H9 (cell line): ENCODE results near the gene NECAP2. TPM values are rescaled to one million over a fixed set of nuclear protein-coding genes. Genes with fewer than 3 reads are reported as not detected.

Experiments
- DNase-seq: peaks from one replicate; pipeline ENCODE4 v3.0.0-alpha.2; 2017
- H2AFZ ChIP-seq: one replicate; pipeline ENCODE4 v1.6.1; 2013; ENCODE audit warnings: mild to moderate bottlenecking, low read length, control low read depth, moderate library complexity
- H2AK5ac ChIP-seq: 2 replicates; pipeline ENCODE4 v1.6.1; 2013; ENCODE audit warnings: low read length, control low read depth, mixed read lengths; ENCODE audit not compliant: insufficient read length
- H2BK120ac ChIP-seq: one replicate; pipeline ENCODE4 v1.6.1; 2013; ENCODE audit warnings: low read depth, mild to moderate bottlenecking, low read length, control low read depth, inconsistent platforms; ENCODE audit not compliant: poor library complexity, severe bottlenecking
- H2BK12ac ChIP-seq: 2 replicates; pipeline ENCODE4 v1.6.1; 2013; ENCODE audit warnings: low read length, control low read depth, mixed read lengths, low read depth; ENCODE audit not compliant: insufficient read length
- H2BK15ac ChIP-seq: 2 replicates; pipeline ENCODE4 v1.6.1; 2013; ENCODE audit warnings: low read depth, low read length, control low read depth
- H2BK20ac ChIP-seq: one replicate; pipeline ENCODE4 v1.6.1; 2013; ENCODE audit warnings: low read depth, mild to moderate bottlenecking, low read length, control low read depth, inconsistent platforms; ENCODE audit not compliant: poor library complexity, severe bottlenecking
- H2BK5ac ChIP-seq: 2 replicates; pipeline ENCODE4 v1.6.1; 2013; ENCODE audit warnings: low read length, control low read depth, mixed read lengths; ENCODE audit not compliant: insufficient read length
- H3K14ac ChIP-seq: 2 replicates; pipeline ENCODE4 v1.6.1; 2013; ENCODE audit warnings: low read length, control low read depth; ENCODE audit not compliant: insufficient read depth
- H3K18ac ChIP-seq: 2 replicates; pipeline ENCODE4 v1.6.1; 2013; ENCODE audit warnings: low read depth, mild to moderate bottlenecking, mixed read lengths, low read length, control low read depth; ENCODE audit not compliant: insufficient read length
- H3K23ac ChIP-seq: 2 replicates; pipeline ENCODE4 v1.6.1; 2013; ENCODE audit warnings: low read length, control low read depth, mixed read lengths, low read depth; ENCODE audit not compliant: insufficient read length
- H3K23me2 ChIP-seq: 2 replicates; pipeline ENCODE4 v1.6.1; 2013; ENCODE audit warnings: low read depth, mild to moderate bottlenecking, mixed read lengths, low read length, control low read depth; ENCODE audit not compliant: insufficient read length, poor library complexity, severe bottlenecking
- H3K27ac ChIP-seq: 2 replicates; pipeline ENCODE4 v1.5.1; 2013; ENCODE audit warnings: low read length, control low read depth, mixed read lengths, low read depth; ENCODE audit not compliant: insufficient read length
- H3K27me3 ChIP-seq: 2 replicates; pipeline ENCODE4 v1.6.1; 2013; ENCODE audit warnings: low read length, control low read depth, inconsistent platforms; ENCODE audit not compliant: insufficient read depth
- H3K4ac ChIP-seq: 2 replicates; pipeline ENCODE4 v1.6.1; 2013; ENCODE audit warnings: low read depth, mild to moderate bottlenecking, control low read depth, inconsistent platforms, low read length, moderate library complexity
- H3K4me1 ChIP-seq: 2 replicates; pipeline ENCODE4 v1.6.1; 2013; ENCODE audit warnings: low read length, control low read depth, inconsistent platforms; ENCODE audit not compliant: insufficient read depth
- H3K4me2 ChIP-seq: 2 replicates; pipeline ENCODE4 v1.6.1; 2013; ENCODE audit warnings: low read length, control low read depth, mixed read lengths; ENCODE audit not compliant: insufficient read length, insufficient read depth
- H3K56ac ChIP-seq: 2 replicates; pipeline ENCODE4 v1.6.1; 2013; ENCODE audit warnings: low read depth, mild to moderate bottlenecking, mixed read lengths, low read length, control low read depth; ENCODE audit not compliant: insufficient read length
- H3K79me1 ChIP-seq: 2 replicates; pipeline ENCODE4 v1.6.1; 2013; ENCODE audit warnings: low read depth, mild to moderate bottlenecking, moderate library complexity, low read length, control low read depth, inconsistent platforms; ENCODE audit not compliant: insufficient read depth, poor library complexity, severe bottlenecking
- H3K79me2 ChIP-seq: 2 replicates; pipeline ENCODE4 v1.6.1; 2013; ENCODE audit warnings: low read length, control low read depth, inconsistent platforms; ENCODE audit not compliant: insufficient read depth
- H3K9ac ChIP-seq: 2 replicates; pipeline ENCODE4 v1.6.1; 2013; ENCODE audit warnings: low read length, control low read depth, mixed read lengths; ENCODE audit not compliant: insufficient read length; ENCODE audit errors: extremely low read depth
- H3K9me3 ChIP-seq: one replicate; pipeline ENCODE4 v1.6.1; 2013; ENCODE audit warnings: low read depth, low read length, inconsistent platforms; ENCODE audit not compliant: control insufficient read depth
- H3T11ph ChIP-seq: one replicate; pipeline ENCODE4 v1.6.1; 2013; ENCODE audit warnings: mild to moderate bottlenecking, low read length, control low read depth, inconsistent platforms
- H4K20me1 ChIP-seq: one replicate; pipeline ENCODE4 v1.6.1; 2013; ENCODE audit not compliant: control insufficient read depth, insufficient read length, insufficient read depth
- H4K5ac ChIP-seq: 2 replicates; pipeline ENCODE4 v1.6.1; 2013; ENCODE audit warnings: low read depth, mild to moderate bottlenecking, mixed read lengths, low read length, control low read depth; ENCODE audit not compliant: insufficient read length
- H4K8ac ChIP-seq: replicated peaks from 2 replicates; pipeline ENCODE4 v1.6.1; 2013; ENCODE audit warnings: low read length, control low read depth, mixed read lengths, low read depth; ENCODE audit not compliant: insufficient read length
- H4K91ac ChIP-seq: 2 replicates; pipeline ENCODE4 v1.6.1; 2013; ENCODE audit warnings: low read depth, mild to moderate bottlenecking, moderate library complexity, mixed read lengths, low read length, control low read depth; ENCODE audit not compliant: insufficient read length
- H3K27ac Mint-ChIP-seq, 3 experiments: 2 replicates in 2 of 3; 3 replicates in 1 of 3; pipeline ENCODE4 v1.8.0; 2020 to 2021; ENCODE audit warnings: mixed read lengths in 3 of 3, mild to moderate bottlenecking in 1 of 3, moderate library complexity in 1 of 3
- H3K27me3 Mint-ChIP-seq: 2 replicates; pipeline ENCODE4 v1.8.0; 2021; ENCODE audit warnings: low read depth, mild to moderate bottlenecking, moderate library complexity, mixed read lengths
- H3K36me3 Mint-ChIP-seq, 3 experiments: 2 replicates in 2 of 3; 3 replicates in 1 of 3; pipeline ENCODE4 v1.8.0; 2020 to 2021; ENCODE audit warnings: low read depth in 3 of 3, mixed read lengths in 3 of 3; ENCODE audit not compliant: insufficient read depth in 1 of 3
- H3K4me1 Mint-ChIP-seq, 2 experiments: 2 replicates each; pipeline ENCODE4 v1.8.0; 2020; ENCODE audit warnings: mixed read lengths in 2 of 2
- H3K4me3 Mint-ChIP-seq, 2 experiments: 2 replicates in 1 of 2; 3 replicates in 1 of 2; pipeline ENCODE4 v1.8.0; 2020 to 2021; ENCODE audit warnings: mild to moderate bottlenecking in 2 of 2, mixed read lengths in 2 of 2, moderate library complexity in 1 of 2
- H3K9me3 Mint-ChIP-seq, 2 experiments: 2 replicates in 1 of 2; 3 replicates in 1 of 2; pipeline ENCODE4 v1.8.0; 2020; ENCODE audit warnings: mild to moderate bottlenecking in 2 of 2, mixed read lengths in 2 of 2, moderate library complexity in 1 of 2
- WGBS: extraction: QIAGEN DNeasy Blood & Tissue Kit; methylation state at CpG from one replicate; pipeline ENCODE4 v1.1.7; 2013; ENCODE audit warnings: missing lambda C conversion rate, low lambda C conversion rate, mixed read lengths; ENCODE audit not compliant: insufficient read length; ENCODE audit errors: extremely low coverage; 5-methylcytosine and 5-hydroxymethylcytosine counted together
- total RNA-seq: library from RNA; stranded (reverse); gene quantifications from 2 replicates; pipeline ENCODE4 v1.2.1, GENCODE V29; 2021
- TF ChIP-seq, protein P1 (sequence below): fragments of 200-600 bp; sonication (generic); conservative IDR thresholded peaks from 3 replicates; pipeline ENCODE4 v1.8.0; 2021; ENCODE audit warnings: antibody characterized with exemption, mild to moderate bottlenecking

Gene NECAP2
- total RNA-seq, 1 experiment from 2014 or later, result 33.2 TPM

DNA sequence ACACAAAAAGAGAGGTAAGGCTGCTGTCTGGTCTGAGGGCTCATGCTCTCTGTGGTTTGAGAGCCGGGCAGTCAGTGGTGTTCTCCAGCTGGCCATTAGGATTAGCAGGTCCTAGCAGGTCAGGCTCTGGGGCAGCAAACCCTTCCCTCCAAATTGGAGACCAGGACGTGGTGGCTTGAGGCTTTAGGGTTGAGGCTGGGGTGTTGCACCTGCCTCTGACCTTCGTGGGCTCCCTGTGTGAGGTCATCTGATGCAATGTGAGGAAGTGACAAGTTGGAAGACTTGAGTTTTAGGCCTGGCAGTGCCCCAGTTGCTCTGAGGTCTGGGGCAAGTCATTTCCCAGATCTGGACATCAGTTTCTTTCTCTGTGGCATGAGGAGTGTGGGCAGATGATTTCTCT lies 49.1 kb upstream of the NECAP2 start:
- Histone ChIP-seq H4K91ac (no peak overlapping the region), H4K8ac (no peak overlapping the region), H3K79me1 (peaks cover 19% of the 10 kb centered on the region), H2AK5ac (no peak overlapping the region), H3K79me2 (peaks cover 33% of the 10 kb centered on the region), H2BK5ac (no peak overlapping the region), H2AFZ (no peak overlapping the region), H3K14ac (no peak overlapping the region), H3K18ac (no peak overlapping the region), H3K9me3 (no peaks in the 10 kb centered on the region), H2BK15ac (no peak overlapping the region), H3K23ac (no peak overlapping the region), H3K27me3 (no peaks in the 10 kb centered on the region), H3K56ac (no peak overlapping the region), H2BK20ac (no peak overlapping the region), H2BK120ac (no peak overlapping the region), H3K9ac (no peak overlapping the region), H3K4me2 (no peak overlapping the region), H3K27ac (no peak overlapping the region), H3K4ac (no peak overlapping the region), H4K5ac (no peak overlapping the region), H3T11ph (no peak overlapping the region), H3K23me2 (no peaks in the 10 kb centered on the region), H4K20me1 (peaks cover 3% of the 10 kb centered on the region), H2BK12ac (no peak overlapping the region), H3K4me1 (peaks cover 6% of the 10 kb centered on the region; the same call in 1 of the 2 replicates)
- TF ChIP-seq, protein P1, sequence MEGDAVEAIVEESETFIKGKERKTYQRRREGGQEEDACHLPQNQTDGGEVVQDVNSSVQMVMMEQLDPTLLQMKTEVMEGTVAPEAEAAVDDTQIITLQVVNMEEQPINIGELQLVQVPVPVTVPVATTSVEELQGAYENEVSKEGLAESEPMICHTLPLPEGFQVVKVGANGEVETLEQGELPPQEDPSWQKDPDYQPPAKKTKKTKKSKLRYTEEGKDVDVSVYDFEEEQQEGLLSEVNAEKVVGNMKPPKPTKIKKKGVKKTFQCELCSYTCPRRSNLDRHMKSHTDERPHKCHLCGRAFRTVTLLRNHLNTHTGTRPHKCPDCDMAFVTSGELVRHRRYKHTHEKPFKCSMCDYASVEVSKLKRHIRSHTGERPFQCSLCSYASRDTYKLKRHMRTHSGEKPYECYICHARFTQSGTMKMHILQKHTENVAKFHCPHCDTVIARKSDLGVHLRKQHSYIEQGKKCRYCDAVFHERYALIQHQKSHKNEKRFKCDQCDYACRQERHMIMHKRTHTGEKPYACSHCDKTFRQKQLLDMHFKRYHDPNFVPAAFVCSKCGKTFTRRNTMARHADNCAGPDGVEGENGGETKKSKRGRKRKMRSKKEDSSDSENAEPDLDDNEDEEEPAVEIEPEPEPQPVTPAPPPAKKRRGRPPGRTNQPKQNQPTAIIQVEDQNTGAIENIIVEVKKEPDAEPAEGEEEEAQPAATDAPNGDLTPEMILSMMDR, result no peak
- no peaks in the 10 kb centered on the region for H3K27me3 Mint-ChIP-seq
- no peaks in the 10 kb centered on the region for H3K9me3 Mint-ChIP-seq
- no peak for DNase-seq
- H3K36me3 Mint-ChIP-seq, result peaks cover 9 to 39% (median 35%) of the 10 kb centered on the region in 3 experiments; a peak in 6 of 7 replicates
- no CpG with 5 or more reads among the region's 3 CpGs for WGBS
- peak overlapping the region in 2 of 3 experiments; percentile 16 to 53; a peak in 3 of 7 replicates for H3K27ac Mint-ChIP-seq
- no peak overlapping the region for H3K4me3 Mint-ChIP-seq
- peaks cover 35 to 37% of the 10 kb centered on the region in 2 experiments for H3K4me1 Mint-ChIP-seq
